ENCODE results near the gene CIC. TPM values are rescaled to one million over a fixed set of nuclear protein-coding genes. Genes with fewer than 3 reads are reported as not detected.

CIC gene
- 68.3 and 69.3 TPM in 2 replicates for total RNA-seq

DNA sequence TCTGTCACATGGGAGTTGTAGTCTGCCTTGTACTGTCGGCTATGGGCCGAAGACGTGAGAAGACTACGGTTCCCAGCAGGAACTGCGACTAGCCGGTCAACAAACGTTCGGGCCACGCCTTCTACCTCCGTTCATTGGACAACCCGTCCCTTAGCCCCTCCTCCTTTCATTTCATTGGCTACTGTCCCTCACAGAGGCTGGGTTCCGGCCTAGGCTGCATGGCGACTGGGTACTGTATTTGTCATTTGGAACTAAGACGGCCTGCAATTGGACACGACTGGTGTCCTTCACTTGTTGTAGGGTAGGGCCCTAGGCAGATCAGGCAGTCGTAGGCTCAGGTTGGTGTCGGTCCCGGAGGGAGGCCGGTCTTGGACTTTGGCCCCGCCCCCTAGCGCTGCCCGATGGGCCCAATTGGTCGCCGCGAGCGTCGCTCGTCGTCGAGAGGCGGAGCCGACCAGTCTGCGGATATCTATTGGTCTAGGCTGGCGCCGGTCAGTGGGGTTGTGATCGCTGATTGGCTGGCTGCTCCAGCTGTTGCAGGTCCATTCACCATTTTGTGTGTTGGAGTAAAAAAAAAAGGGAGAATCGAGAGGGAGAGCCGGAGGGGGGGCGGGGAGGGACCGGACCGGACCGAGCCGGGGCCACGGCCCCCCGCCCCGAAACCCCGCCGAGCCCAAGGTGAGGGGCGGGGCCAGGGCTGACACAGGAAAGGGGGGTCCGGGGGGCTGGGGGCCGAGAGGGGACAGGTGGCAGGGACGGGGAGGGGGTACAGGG lies at the start of gene CIC:
Gene CIC, plus strand, starts transcription at position 549 of the 774 bp plus-strand sequence. CDS start 2,532 bp downstream, outside the sequence.
- H3K4me1 Mint-ChIP-seq (ENCODE audit: low read depth) = peaks cover 25% of the 10 kb centered on the region
- DNase-seq (ENCODE audit: low spot score) = peak; percentile 99
- peaks cover 21% of the 10 kb centered on the region for H3K36me3 Mint-ChIP-seq (ENCODE audit: low read depth)
- no peaks in the 10 kb centered on the region for H3K27me3 Mint-ChIP-seq (ENCODE audit: low read depth)
- H3K4me3 Mint-ChIP-seq (ENCODE audit: low read depth) = no peak within 1 kb of the TSS
- no peaks in the 10 kb centered on the region for H3K9me3 Mint-ChIP-seq
- intact Hi-C loops (cut with micrococcal nuclease) = loop anchor here (1.0 to 2.0 kb wide), 4 partner anchors 14 to 52 kb away; partner anchors contain the start of genes DEDD2 and ERF
- peak within 1 kb of the TSS; percentile 99 for H3K27ac Mint-ChIP-seq

- Mint-ChIP-seq H3K36me3 (ENCODE audit: low read depth) (peaks cover 38% of the 10 kb centered on the region), H3K4me1 (ENCODE audit: low read depth) (peaks cover 33% of the 10 kb centered on the region), H3K9me3 (no peaks in the 10 kb centered on the region), H3K27me3 (ENCODE audit: low read depth) (no peaks in the 10 kb centered on the region), H3K4me3 (ENCODE audit: low read depth) (peak within 1 kb of the TSS; percentile 99), H3K27ac (peak within 1 kb of the TSS; percentile 95)
- intact Hi-C loops (cut with micrococcal nuclease) = loop anchor here (1.0 kb wide), 2 partner anchors 22 to 88 kb away; partner anchors contain the start of genes GSK3A and POU2F2
- DNase-seq (ENCODE audit: low spot score) = peak; percentile 98
These were observed 49.0 kb upstream of the CIC start, which contains the start of gene ZNF526 for GRCh38 chr19:42219812-42220750. TSS of gene ZNF526 (plus strand) at chr19:42220312. CDS start at chr19:42224404, 4,092 bp downstream.

- DNase-seq (ENCODE audit: low spot score) = no peak
- peaks cover 27% of the 10 kb centered on the region for H3K4me1 Mint-ChIP-seq (ENCODE audit: low read depth)
- no peaks in the 10 kb centered on the region for H3K27me3 Mint-ChIP-seq (ENCODE audit: low read depth)
- intact Hi-C loops (cut with micrococcal nuclease) = loop anchor here (1.0 kb wide), 2 partner anchors 22 to 88 kb away; partner anchors contain the start of genes GSK3A and POU2F2
- peaks cover 36% of the 10 kb centered on the region for H3K36me3 Mint-ChIP-seq (ENCODE audit: low read depth)
- H3K27ac Mint-ChIP-seq = peak overlapping the region; percentile 95
- no peaks in the 10 kb centered on the region for H3K9me3 Mint-ChIP-seq
- peak overlapping the region; percentile 99 for H3K4me3 Mint-ChIP-seq (ENCODE audit: low read depth)
These were observed 48.3 kb upstream of the CIC start for GRCh38 chr19:42220751-42221097.

- Mint-ChIP-seq H3K36me3 (ENCODE audit: low read depth) (peaks cover 71% of the 10 kb centered on the region), H3K27me3 (ENCODE audit: low read depth) (no peaks in the 10 kb centered on the region), H3K27ac (no peak overlapping the region), H3K4me3 (ENCODE audit: low read depth) (no peak overlapping the region), H3K4me1 (ENCODE audit: low read depth) (peaks cover 18% of the 10 kb centered on the region), H3K9me3 (no peaks in the 10 kb centered on the region)
- no peak for DNase-seq (ENCODE audit: low spot score)
- intact Hi-C loops (cut with micrococcal nuclease) = no loop called here
These were observed 43.9 kb upstream of the CIC start for GRCh38 chr19:42224940-42225717.

DNA sequence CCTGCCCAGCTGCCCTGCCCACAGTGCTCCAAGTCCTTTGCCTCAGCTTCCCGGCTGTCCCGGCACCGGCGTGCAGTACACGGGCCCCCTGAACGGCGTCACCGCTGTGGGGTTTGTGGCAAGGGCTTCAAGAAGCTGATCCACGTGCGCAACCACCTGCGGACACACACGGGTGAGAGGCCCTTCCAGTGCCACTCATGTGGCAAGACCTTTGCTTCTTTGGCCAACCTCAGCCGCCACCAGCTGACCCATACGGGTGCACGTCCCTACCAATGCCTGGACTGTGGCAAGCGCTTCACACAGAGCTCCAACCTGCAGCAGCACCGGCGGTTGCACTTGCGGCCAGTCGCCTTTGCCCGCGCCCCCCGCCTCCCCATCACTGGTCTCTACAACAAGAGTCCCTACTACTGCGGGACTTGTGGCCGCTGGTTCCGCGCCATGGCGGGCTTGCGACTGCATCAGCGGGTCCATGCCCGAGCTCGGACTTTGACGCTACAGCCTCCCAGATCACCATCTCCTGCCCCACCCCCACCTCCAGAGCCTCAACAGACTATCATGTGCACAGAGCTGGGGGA lies 43.2 kb upstream of the CIC start:
- DNase-seq (ENCODE audit: low spot score) = no peak
- intact Hi-C loops (cut with micrococcal nuclease) = no loop called here
- H3K36me3 Mint-ChIP-seq (ENCODE audit: low read depth) = peaks cover 73% of the 10 kb centered on the region
- no peak overlapping the region for H3K4me3 Mint-ChIP-seq (ENCODE audit: low read depth)
- H3K9me3 Mint-ChIP-seq = no peaks in the 10 kb centered on the region
- no peaks in the 10 kb centered on the region for H3K27me3 Mint-ChIP-seq (ENCODE audit: low read depth)
- H3K27ac Mint-ChIP-seq = no peak overlapping the region
- H3K4me1 Mint-ChIP-seq (ENCODE audit: low read depth) = peaks cover 15% of the 10 kb centered on the region

- no peak for DNase-seq (ENCODE audit: low spot score)
- Mint-ChIP-seq H3K9me3 (no peaks in the 10 kb centered on the region), H3K27me3 (ENCODE audit: low read depth) (no peaks in the 10 kb centered on the region), H3K36me3 (ENCODE audit: low read depth) (peaks cover 79% of the 10 kb centered on the region), H3K4me3 (ENCODE audit: low read depth) (no peak overlapping the region), H3K4me1 (ENCODE audit: low read depth) (peaks cover 12% of the 10 kb centered on the region), H3K27ac (no peak overlapping the region)
- intact Hi-C loops (cut with micrococcal nuclease) = no loop called here
These were observed 42.2 kb upstream of the CIC start for GRCh38 chr19:42226886-42227285.

DNA sequence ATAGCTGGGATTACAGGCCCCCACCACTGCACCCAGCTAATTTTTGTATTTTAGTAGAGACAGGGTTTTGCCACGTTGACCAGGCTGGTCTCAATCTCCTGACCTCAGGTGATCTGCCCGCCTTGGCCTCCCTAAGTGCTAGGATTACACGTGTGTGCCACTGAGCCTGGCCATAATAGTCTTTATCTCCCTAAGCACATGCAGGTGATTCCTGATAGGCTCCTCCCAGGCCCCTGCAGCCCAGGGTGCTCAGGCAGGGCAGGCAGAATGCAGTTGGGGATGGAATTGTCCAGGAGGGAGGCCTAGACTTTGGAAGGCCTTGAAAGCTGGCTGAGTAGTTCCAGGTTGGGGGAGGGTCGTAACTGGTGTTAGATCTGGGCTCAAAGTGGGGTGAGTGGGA lies 40.4 kb upstream of the CIC start:
- Mint-ChIP-seq H3K27me3 (ENCODE audit: low read depth) (no peaks in the 10 kb centered on the region), H3K4me1 (ENCODE audit: low read depth) (peaks cover 8% of the 10 kb centered on the region), H3K36me3 (ENCODE audit: low read depth) (peaks cover 85% of the 10 kb centered on the region), H3K9me3 (no peaks in the 10 kb centered on the region), H3K4me3 (ENCODE audit: low read depth) (no peak overlapping the region), H3K27ac (no peak overlapping the region)
- intact Hi-C loops (cut with micrococcal nuclease) = no loop called here
- no peak for DNase-seq (ENCODE audit: low spot score)

- Mint-ChIP-seq H3K27me3 (ENCODE audit: low read depth) (no peaks in the 10 kb centered on the region), H3K4me3 (ENCODE audit: low read depth) (no peak overlapping the region), H3K9me3 (no peaks in the 10 kb centered on the region), H3K4me1 (ENCODE audit: low read depth) (peaks cover 8% of the 10 kb centered on the region), H3K36me3 (ENCODE audit: low read depth) (peaks cover 88% of the 10 kb centered on the region), H3K27ac (peak overlapping the region; percentile 60)
- no peak for DNase-seq (ENCODE audit: low spot score)
- intact Hi-C loops (cut with micrococcal nuclease) = no loop called here
These were observed 39.7 kb upstream of the CIC start for GRCh38 chr19:42229301-42229854.

DNA sequence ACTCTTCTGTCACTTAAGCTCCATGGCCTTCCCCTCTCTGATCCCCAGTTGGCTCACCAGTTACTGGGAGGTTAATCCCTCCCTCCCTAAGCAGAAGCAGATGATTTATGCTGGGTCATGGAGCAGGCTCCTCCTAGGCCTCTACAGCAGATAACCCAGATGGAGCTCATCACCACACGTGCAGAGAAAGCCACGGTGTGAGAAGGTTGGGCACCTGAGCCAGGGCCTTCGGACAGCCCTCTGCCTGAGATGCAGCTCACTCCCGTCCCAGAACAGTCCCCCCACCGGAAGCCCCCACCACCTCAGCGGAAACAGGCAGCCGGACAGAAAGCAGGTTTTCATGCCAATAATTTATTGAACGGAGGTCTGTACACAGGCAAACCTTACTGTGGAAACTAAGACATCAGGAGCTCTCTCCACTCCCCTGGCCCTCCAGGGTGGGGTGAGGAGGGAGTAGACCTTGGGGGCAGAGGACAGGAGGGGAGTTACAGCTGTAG lies 39.1 kb upstream of the CIC start:
- H3K27ac Mint-ChIP-seq = peak overlapping the region; percentile 60
- H3K4me1 Mint-ChIP-seq (ENCODE audit: low read depth) = peaks cover 8% of the 10 kb centered on the region
- H3K9me3 Mint-ChIP-seq = no peaks in the 10 kb centered on the region
- intact Hi-C loops (cut with micrococcal nuclease) = no loop called here
- H3K27me3 Mint-ChIP-seq (ENCODE audit: low read depth) = no peaks in the 10 kb centered on the region
- no peak overlapping the region for H3K4me3 Mint-ChIP-seq (ENCODE audit: low read depth)
- DNase-seq (ENCODE audit: low spot score) = no peak
- peaks cover 88% of the 10 kb centered on the region for H3K36me3 Mint-ChIP-seq (ENCODE audit: low read depth)

DNA sequence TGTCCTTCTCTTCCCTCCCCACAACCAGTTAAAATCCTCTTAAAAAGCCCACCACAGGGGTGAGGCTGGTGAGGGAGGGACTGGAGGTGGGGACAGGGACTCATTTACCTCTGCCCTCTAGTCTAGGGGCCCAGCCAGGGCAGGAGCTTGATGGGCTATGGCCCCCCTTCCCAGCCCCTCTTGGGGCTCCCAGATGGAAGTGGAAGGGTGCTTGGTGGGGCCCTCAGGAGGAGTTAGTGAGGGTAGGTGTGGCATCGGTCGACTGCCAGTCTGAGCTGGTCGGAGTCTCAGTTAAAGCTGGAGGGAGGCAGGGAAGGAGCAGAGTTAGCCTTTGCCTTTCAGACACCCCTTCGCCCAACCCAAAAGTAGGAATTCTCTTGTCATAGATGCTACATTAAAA lies 38.5 kb upstream of the CIC start:
- no peak for DNase-seq (ENCODE audit: low spot score)
- Mint-ChIP-seq H3K27ac (no peak overlapping the region), H3K4me3 (ENCODE audit: low read depth) (no peak overlapping the region), H3K4me1 (ENCODE audit: low read depth) (peaks cover 8% of the 10 kb centered on the region), H3K9me3 (no peaks in the 10 kb centered on the region), H3K27me3 (ENCODE audit: low read depth) (no peaks in the 10 kb centered on the region), H3K36me3 (ENCODE audit: low read depth) (peaks cover 93% of the 10 kb centered on the region)
- intact Hi-C loops (cut with micrococcal nuclease) = no loop called here

DNA sequence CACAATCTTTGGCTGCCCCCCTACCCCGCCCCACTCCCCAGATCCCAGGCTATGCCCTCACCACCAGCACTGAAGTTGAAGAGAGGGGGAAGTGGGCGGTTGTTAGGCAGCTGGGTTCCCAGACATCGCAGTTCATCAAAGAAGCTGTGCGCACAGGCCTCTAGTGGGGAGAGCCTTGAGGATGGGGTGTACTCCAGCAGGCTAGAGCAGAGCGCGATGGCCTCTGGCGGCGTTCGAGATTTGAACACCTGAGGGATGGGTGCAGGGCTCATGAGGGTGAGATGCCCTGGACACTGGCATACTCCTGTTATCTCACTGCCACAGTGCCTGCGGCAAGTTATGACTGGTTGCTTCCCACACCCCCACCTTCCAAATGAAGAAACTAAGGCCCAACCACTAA lies 36.6 kb upstream of the CIC start:
- no peaks in the 10 kb centered on the region for H3K27me3 Mint-ChIP-seq (ENCODE audit: low read depth)
- no peak for DNase-seq (ENCODE audit: low spot score)
- no peak overlapping the region for H3K27ac Mint-ChIP-seq

More for the DNA sequence above, 36.6 kb upstream of the CIC start:
- H3K4me1 Mint-ChIP-seq (ENCODE audit: low read depth) = peaks cover 5% of the 10 kb centered on the region
- no peak overlapping the region for H3K4me3 Mint-ChIP-seq (ENCODE audit: low read depth)
- H3K9me3 Mint-ChIP-seq = no peaks in the 10 kb centered on the region
- H3K36me3 Mint-ChIP-seq (ENCODE audit: low read depth) = peaks cover 91% of the 10 kb centered on the region
- intact Hi-C loops (cut with micrococcal nuclease) = no loop called here

All from activated T-helper 2 cell treated with anti-CD3 and anti-CD28 coated beads, Interferon-gamma antibody, Interleukin-2, Interleukin-4, amounts not matched to agents 10 μg/mL and 5 μg/mL and 100 μg/mL, durations not matched to agents 14 hours and 24 hours and 36 hours (primary cell).